Limb (tissue), 2 donors: ENCODE measurements around the gene FOXO3.
"Not testable (repeated sequence)": the region's sequence is repeated elsewhere in the genome, so short reads cannot be mapped to it uniquely, and the experiment has no call there.

Experiments
- DNase-seq, 2 donors: peaks; one replicate each; pipeline ENCODE4 v3.0.0-alpha.2; 2016; ENCODE audit errors: extremely low spot score in 2 of 2

Gene FOXO3

GRCh38 chr6:108560463-108561308 lies at the start of gene FOXO3:
FOXO3 (plus strand) TSS chr6:108560917; CDS start chr6:108561209, 292 bp downstream.
- peak; percentile 78 to 93 for DNase-seq

GRCh38 chr6:108518714-108519576 lies 41.8 kb upstream of the FOXO3 start:
- DNase-seq, result no peak

GRCh38 chr6:108521616-108522107 lies 39.1 kb upstream of the FOXO3 start:
- DNase-seq, result no peak

- DNase-seq, result no peak
Observed at GRCh38 chr6:108523697-108524096, 37.0 kb upstream of the FOXO3 start.

- DNase-seq, result no peak
Observed at GRCh38 chr6:108524528-108525248, 36.0 kb upstream of the FOXO3 start.

- DNase-seq, result peak; percentile 40 to 49
Observed at GRCh38 chr6:108526739-108527174, 34.0 kb upstream of the FOXO3 start.

GRCh38 chr6:108528878-108529277 lies 31.8 kb upstream of the FOXO3 start:
- DNase-seq, result no peak

GRCh38 chr6:108531332-108531731 lies 29.4 kb upstream of the FOXO3 start:
- no peak for DNase-seq

GRCh38 chr6:108535114-108535742 lies 25.5 kb upstream of the FOXO3 start:
- DNase-seq, result no peak

GRCh38 chr6:108535920-108536535 lies 24.7 kb upstream of the FOXO3 start:
- DNase-seq, result not testable (repeated sequence)

- DNase-seq, result peak; percentile 84 to 87
Observed at GRCh38 chr6:108541843-108542759, 18.6 kb upstream of the FOXO3 start.

GRCh38 chr6:108543175-108543940 lies 17.4 kb upstream of the FOXO3 start:
- DNase-seq, result no peak

GRCh38 chr6:108544606-108545005 lies 16.1 kb upstream of the FOXO3 start:
- no peak for DNase-seq

GRCh38 chr6:108546079-108547049 lies 14.4 kb upstream of the FOXO3 start:
- no peak for DNase-seq

- DNase-seq, result no peak
Observed at GRCh38 chr6:108549241-108549640, 11.5 kb upstream of the FOXO3 start.

- no peak for DNase-seq
Observed at GRCh38 chr6:108549741-108550140, 11.0 kb upstream of the FOXO3 start.

- DNase-seq, result no peak
Observed at GRCh38 chr6:108550256-108550655, 10.5 kb upstream of the FOXO3 start.
